MM.1S (cell line): ENCODE data around the gene SMARCD3.

Source experiments
- CTCF ChIP-seq: fragments of 300-600 bp; sonication (generic); IDR thresholded peaks from 2 replicates; pipeline ENCODE4 v1.5.1; 2016; ENCODE audit warnings: antibody characterized with exemption, low read length, mixed read lengths
- EZH2 ChIP-seq: fragments of 300-600 bp; sonication (generic); optimal IDR thresholded peaks from 2 replicates; pipeline ENCODE3; 2017; ENCODE audit warnings: low read depth, mild to moderate bottlenecking, antibody characterized with exemption, low read length, mixed read lengths
- EZH2phosphoT487 ChIP-seq: fragments of 300-600 bp; sonication (generic); IDR thresholded peaks from 2 replicates; pipeline ENCODE4 v1.6.1; 2018; ENCODE audit warnings: antibody characterized with exemption, low read length

GRCh38 chr7:151213826-151214225 lies 34.7 kb downstream of the SMARCD3 start:
- TF ChIP-seq CTCF (no peak), EZH2 (no peak), EZH2phosphoT487 (no peak)
